Right cardiac atrium (tissue), 5 donors: ENCODE measurements around the gene LDLRAD4. TPM values are rescaled to one million over a fixed set of nuclear protein-coding genes. Genes with fewer than 3 reads are reported as not detected.

Experiments used
- ATAC-seq, 2 donors: fragments of 200-7000 bp; cut with Tn5 transposase; one replicate each; pipeline versions ENCODE4 v1.8.0 to v1.9.1; 2020; ENCODE audit warnings: moderate library complexity in 2 of 2, mild to moderate bottlenecking in 1 of 2
- DNase-seq, 3 donors: peaks; one replicate each; pipeline ENCODE4 v3.0.0-alpha.2; 2020
- H3K27ac ChIP-seq: one replicate; pipeline ENCODE4 v1.5.1; 2013; ENCODE audit warnings: mild to moderate bottlenecking, low read length, control low read depth, moderate library complexity
- H3K27me3 ChIP-seq: one replicate; pipeline ENCODE4 v1.6.1; 2013; ENCODE audit not compliant: control insufficient read depth, insufficient read depth
- H3K4me1 ChIP-seq: one replicate; pipeline ENCODE4 v1.6.1; 2013; ENCODE audit warnings: low read length; ENCODE audit not compliant: control insufficient read depth, insufficient read depth
- H3K4me3 ChIP-seq: one replicate; pipeline ENCODE4 v1.5.1; 2013; ENCODE audit warnings: low read length, control low read depth
- H3K9me3 ChIP-seq: one replicate; pipeline ENCODE4 v1.6.1; 2013; ENCODE audit warnings: low read length; ENCODE audit not compliant: control insufficient read depth
- WGBS: extraction: QIAGEN DNeasy Blood & Tissue Kit; methylation state at CpG from one replicate; pipeline ENCODE4 v1.1.7; 2013; 5-methylcytosine and 5-hydroxymethylcytosine counted together
- intact Hi-C, 4 donors: fragments of 100-400 bp; cut with DNase I; formaldehyde crosslinking; loops; one replicate each; pipeline versions ENCODE4 v1.11.0 to v1.14.0; 2022 to 2023
- polyA plus RNA-seq: library from polyadenylated mRNA; stranded (reverse); fragments of 200-250 nt; gene quantifications from one replicate; pipeline ENCODE4 v1.2.3, GENCODE V29; 2013
- total RNA-seq, 4 donors: library from RNA; stranded (reverse); fragmentation: NEBNext Ultra II Directional; extraction: Animal tissue kit (Norgen Biotek cat#: 25700); gene quantifications; one replicate each; pipeline ENCODE4 v1.2.1, GENCODE V29; 2021
- donor health status: healthy with polysubstance abuse.
- donor health status: DM: no; HTN: yes; CAD: no.
- donor health status: DM: no; HTN: no; CAD: no.
- donor health status: DM: no; HTN: yes; CAD: no; lungs with severe emphysema.
- donor health status: DM: yes; HTN: yes; CAD: no.

Gene LDLRAD4
- total and polyA plus RNA-seq, 5 donors = 25.7 to 159 (median 68.1) TPM

- H3K27ac ChIP-seq = peak overlapping the region; percentile 79
- ATAC-seq (peak; percentile 69 to 82), DNase-seq (peak; percentile 73 to 90 (median 88))
- 37% methylated on average over 23 of the region's 23 CpGs for WGBS
- H3K9me3 ChIP-seq = no peaks in the 10 kb centered on the region
- H3K4me1 ChIP-seq = peaks cover 25% of the 10 kb centered on the region
- intact Hi-C loops = loop anchor here in 3 of 4 donors (5.0 kb wide), 2 partner anchors 34 to 44 kb away; no protein-coding TSS in a partner anchor
- no peaks in the 10 kb centered on the region for H3K27me3 ChIP-seq
- H3K4me3 ChIP-seq = no peak overlapping the region
Observed at GRCh38 chr18:13266218-13267100, 47.9 kb downstream of the LDLRAD4 start.

- WGBS = 59% methylated on average over 7 of the region's 7 CpGs
- no peak for ATAC-seq
- peaks cover 27% of the 10 kb centered on the region for H3K4me1 ChIP-seq
Observed at GRCh38 chr18:13267431-13267873, 48.9 kb downstream of the LDLRAD4 start.

GRCh38 chr18:13268158-13269012 is 49.8 kb downstream of the LDLRAD4 start:
- peak in 1 of 2 donors; percentile 28 for ATAC-seq
- peak overlapping the region; percentile 75 for H3K27ac ChIP-seq
- no peaks in the 10 kb centered on the region for H3K9me3 ChIP-seq
- DNase-seq = no peak
- H3K4me1 ChIP-seq = peaks cover 29% of the 10 kb centered on the region
- H3K27me3 ChIP-seq = no peaks in the 10 kb centered on the region
- 24% methylated on average over 9 of the region's 9 CpGs for WGBS
- intact Hi-C loops = loop anchor here in 3 of 4 donors (5.0 kb wide), 2 partner anchors 36 to 46 kb away; no protein-coding TSS in a partner anchor
- no peak overlapping the region for H3K4me3 ChIP-seq

More at GRCh38 chr18:13267431-13267873, 48.9 kb downstream of the LDLRAD4 start:
- Histone ChIP-seq H3K4me3 (no peak overlapping the region), H3K27me3 (no peaks in the 10 kb centered on the region), H3K9me3 (no peaks in the 10 kb centered on the region), H3K27ac (peak overlapping the region; percentile 75)
- intact Hi-C loops = loop anchor here in 3 of 4 donors (5.0 kb wide), 2 partner anchors 35 to 45 kb away; no protein-coding TSS in a partner anchor
- DNase-seq = no peak

- Histone ChIP-seq H3K4me1 (peaks cover 29% of the 10 kb centered on the region), H3K27me3 (no peaks in the 10 kb centered on the region), H3K9me3 (no peaks in the 10 kb centered on the region), H3K4me3 (no peak overlapping the region), H3K27ac (no peak overlapping the region)
- DNase-seq = no peak
- intact Hi-C loops = loop anchor here in 3 of 4 donors (5.0 kb wide), 2 partner anchors 37 to 47 kb away; no protein-coding TSS in a partner anchor
- no peak for ATAC-seq
- 39% methylated on average over 1 of the region's 1 CpG for WGBS
Observed at GRCh38 chr18:13269013-13269280, 50.4 kb downstream of the LDLRAD4 start.

- intact Hi-C loops = loop anchor here (5.0 to 10.0 kb wide), 4 partner anchors 37 to 235 kb away; no protein-coding TSS in a partner anchor
- H3K9me3 ChIP-seq = no peaks in the 10 kb centered on the region
- no peak overlapping the region for H3K4me3 ChIP-seq
- H3K27ac ChIP-seq = peak overlapping the region; percentile 11
- 29% methylated on average over 10 of the region's 10 CpGs for WGBS
- no peaks in the 10 kb centered on the region for H3K27me3 ChIP-seq
- peaks cover 32% of the 10 kb centered on the region for H3K4me1 ChIP-seq
- ATAC-seq (peak in 1 of 2 donors; percentile 24), DNase-seq (peak; percentile 59 to 74 (median 70))
Observed at GRCh38 chr18:13269521-13270011, 51.0 kb downstream of the LDLRAD4 start.

- Histone ChIP-seq H3K4me1 (peaks cover 30% of the 10 kb centered on the region), H3K4me3 (no peak overlapping the region), H3K27ac (peak overlapping the region; percentile 46), H3K27me3 (no peaks in the 10 kb centered on the region), H3K9me3 (no peaks in the 10 kb centered on the region)
- 93% methylated on average over 11 of the region's 11 CpGs for WGBS
- intact Hi-C loops = loop anchor here in 2 of 4 donors (5.0 to 10.0 kb wide), 3 partner anchors 46 to 234 kb away; no protein-coding TSS in a partner anchor
- ATAC-seq (no peak), DNase-seq (no peak)
Observed at GRCh38 chr18:13270279-13270855, 51.8 kb downstream of the LDLRAD4 start.

- Histone ChIP-seq H3K4me1 (peaks cover 25% of the 10 kb centered on the region), H3K27me3 (no peaks in the 10 kb centered on the region), H3K9me3 (no peaks in the 10 kb centered on the region), H3K4me3 (no peak overlapping the region), H3K27ac (peak overlapping the region; percentile 84)
- 66% methylated on average over 16 of the region's 16 CpGs for WGBS
- ATAC-seq = peak; percentile 79 to 91
- intact Hi-C loops = loop anchor here in 2 of 4 donors (5.0 to 10.0 kb wide), 3 partner anchors 47 to 233 kb away; no protein-coding TSS in a partner anchor
- peak; percentile 70 to 80 (median 77) for DNase-seq
Observed at GRCh38 chr18:13271302-13271911, 52.8 kb downstream of the LDLRAD4 start.

GRCh38 chr18:13272416-13272815 is 53.9 kb downstream of the LDLRAD4 start:
- H3K9me3 ChIP-seq = no peaks in the 10 kb centered on the region
- WGBS = 77% methylated on average over 14 of the region's 14 CpGs
- DNase-seq (peak in 2 of 3 donors; percentile 74 to 75), ATAC-seq (peak; percentile 44 to 70)
- H3K27me3 ChIP-seq = no peaks in the 10 kb centered on the region
- peaks cover 30% of the 10 kb centered on the region for H3K4me1 ChIP-seq
- no peak overlapping the region for H3K4me3 ChIP-seq
- intact Hi-C loops = loop anchor here in 2 of 4 donors (5.0 to 10.0 kb wide), 3 partner anchors 48 to 232 kb away; no protein-coding TSS in a partner anchor
- H3K27ac ChIP-seq = peak overlapping the region; percentile 73

- Histone ChIP-seq H3K4me1 (peaks cover 23% of the 10 kb centered on the region), H3K4me3 (no peak overlapping the region), H3K9me3 (no peaks in the 10 kb centered on the region), H3K27ac (no peak overlapping the region), H3K27me3 (no peaks in the 10 kb centered on the region)
- DNase-seq = peak in 1 of 3 donors; percentile 38
- no peak for ATAC-seq
- whole genome bisulfite sequencing = 73% methylated on average over 9 of the region's 9 CpGs
- intact Hi-C loops = loop anchor here in 2 of 4 donors (5.0 to 10.0 kb wide), 3 partner anchors 49 to 231 kb away; no protein-coding TSS in a partner anchor
Observed at GRCh38 chr18:13273800-13274199, 55.2 kb downstream of the LDLRAD4 start.

GRCh38 chr18:13275075-13275474 is 56.5 kb downstream of the LDLRAD4 start:
- no peak for DNase-seq
- Histone ChIP-seq H3K27ac (no peak overlapping the region), H3K27me3 (no peaks in the 10 kb centered on the region), H3K4me1 (peaks cover 18% of the 10 kb centered on the region), H3K9me3 (no peaks in the 10 kb centered on the region), H3K4me3 (no peak overlapping the region)
- ATAC-seq = no peak
- intact Hi-C loops = loop anchor here in 2 of 4 donors (10.0 kb wide), 2 partner anchors 50 to 230 kb away; no protein-coding TSS in a partner anchor
